ENCODE measurements around the gene MSRB3.

Gene MSRB3

GRCh38 chr12:65505386-65506121 lies 227.1 kb downstream of the MSRB3 start:
- Histone ChIP-seq H3K4me3 (no peak overlapping the region), H3K27ac (no peak overlapping the region)
- no peak for DNase-seq (ENCODE audit: low spot score)
- TF ChIP-seq, protein P1, sequence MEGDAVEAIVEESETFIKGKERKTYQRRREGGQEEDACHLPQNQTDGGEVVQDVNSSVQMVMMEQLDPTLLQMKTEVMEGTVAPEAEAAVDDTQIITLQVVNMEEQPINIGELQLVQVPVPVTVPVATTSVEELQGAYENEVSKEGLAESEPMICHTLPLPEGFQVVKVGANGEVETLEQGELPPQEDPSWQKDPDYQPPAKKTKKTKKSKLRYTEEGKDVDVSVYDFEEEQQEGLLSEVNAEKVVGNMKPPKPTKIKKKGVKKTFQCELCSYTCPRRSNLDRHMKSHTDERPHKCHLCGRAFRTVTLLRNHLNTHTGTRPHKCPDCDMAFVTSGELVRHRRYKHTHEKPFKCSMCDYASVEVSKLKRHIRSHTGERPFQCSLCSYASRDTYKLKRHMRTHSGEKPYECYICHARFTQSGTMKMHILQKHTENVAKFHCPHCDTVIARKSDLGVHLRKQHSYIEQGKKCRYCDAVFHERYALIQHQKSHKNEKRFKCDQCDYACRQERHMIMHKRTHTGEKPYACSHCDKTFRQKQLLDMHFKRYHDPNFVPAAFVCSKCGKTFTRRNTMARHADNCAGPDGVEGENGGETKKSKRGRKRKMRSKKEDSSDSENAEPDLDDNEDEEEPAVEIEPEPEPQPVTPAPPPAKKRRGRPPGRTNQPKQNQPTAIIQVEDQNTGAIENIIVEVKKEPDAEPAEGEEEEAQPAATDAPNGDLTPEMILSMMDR (IDR thresholded peaks at IDR 0.05) = no peak

DNA sequence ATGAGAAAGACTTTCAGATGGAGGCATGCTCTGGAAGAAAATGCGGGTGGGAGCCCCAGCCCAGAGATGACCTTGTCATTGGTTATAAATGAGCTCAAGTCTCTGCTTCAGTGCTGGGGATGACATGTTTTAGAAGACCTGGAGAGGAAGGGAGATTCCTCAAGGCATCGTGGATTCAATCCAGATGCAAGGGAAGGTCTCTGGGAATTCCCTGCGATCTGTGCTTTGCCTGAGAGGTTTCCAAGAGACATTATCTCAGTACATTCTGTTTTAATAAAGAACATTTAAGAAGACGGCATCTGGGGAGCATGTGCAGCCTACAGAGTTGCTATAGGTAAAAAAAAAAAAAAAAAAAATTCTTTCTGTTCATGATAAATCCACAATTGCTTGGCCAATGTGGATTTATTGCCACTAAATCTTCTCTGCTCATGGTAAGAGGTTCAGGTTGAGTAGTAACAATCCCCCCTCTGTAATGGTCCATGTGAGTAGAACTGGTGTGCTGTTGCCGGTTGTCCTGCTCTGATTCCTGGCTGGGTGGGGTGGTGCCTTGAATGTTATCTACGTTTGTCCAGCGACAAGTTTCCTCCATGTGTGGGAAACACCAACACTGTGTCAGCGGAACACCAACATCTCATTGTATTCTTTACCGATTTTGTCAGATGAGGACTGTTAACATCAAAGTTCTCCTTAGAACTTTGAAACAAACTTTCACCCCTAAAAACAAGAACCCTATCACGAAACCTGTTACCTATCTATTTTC lies 230.0 kb downstream of the MSRB3 start:
- no peak for DNase-seq (ENCODE audit: low spot score)
- Histone ChIP-seq H3K4me3 (no peak overlapping the region), H3K27ac (no peak overlapping the region)
- TF ChIP-seq, protein P1 (IDR thresholded peaks at IDR 0.05) = no peak

DNA sequence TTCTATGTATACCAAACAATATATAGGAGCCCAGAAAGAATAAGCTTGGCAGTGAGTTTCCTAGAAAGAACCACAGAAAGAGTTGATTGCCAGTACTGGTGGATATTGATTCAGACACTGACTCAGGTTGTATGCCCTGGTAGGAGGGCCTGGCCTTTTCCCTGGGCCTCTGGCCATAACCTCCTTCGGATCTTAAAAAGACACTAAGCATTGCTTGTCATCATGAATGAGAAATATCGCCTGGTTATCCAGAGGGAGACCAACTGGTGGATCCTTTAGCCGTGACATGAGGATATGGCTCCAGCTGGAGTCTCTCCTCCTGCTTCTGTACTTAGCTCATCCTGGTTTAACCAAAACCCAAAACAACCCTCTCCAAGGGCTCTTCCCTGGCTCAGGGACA lies 231.5 kb downstream of the MSRB3 start:
- TF ChIP-seq, protein P1 (IDR thresholded peaks at IDR 0.05) = no peak
- DNase-seq (ENCODE audit: low spot score) = no peak
- no peak overlapping the region for H3K27ac ChIP-seq
- no peak overlapping the region for H3K4me3 ChIP-seq

DNA sequence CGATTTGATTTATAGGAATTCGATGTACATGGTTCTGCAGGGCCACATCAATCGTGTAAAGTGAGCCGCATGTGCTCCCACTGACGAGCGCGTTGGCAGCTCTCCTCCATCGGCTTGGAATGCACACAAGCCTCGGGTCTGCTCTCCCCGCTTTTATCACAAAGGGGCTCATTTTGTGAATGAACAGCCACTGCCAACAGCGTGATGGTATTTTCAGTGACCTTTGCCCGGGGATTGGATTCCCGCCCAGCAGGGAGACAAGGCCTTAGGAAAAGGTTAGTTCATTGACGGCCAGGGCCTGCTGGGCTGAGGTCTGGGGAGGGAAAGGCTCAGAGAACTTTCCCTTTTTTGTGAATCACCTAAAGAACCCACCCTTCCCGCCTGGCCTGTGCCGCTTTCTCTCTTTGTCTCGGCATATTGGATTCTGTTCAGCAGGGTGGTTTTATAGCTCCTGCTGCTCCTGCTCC lies 232.1 kb downstream of the MSRB3 start:
- TF ChIP-seq, protein P1 (IDR thresholded peaks at IDR 0.05) = no peak
- DNase-seq (ENCODE audit: low spot score) = no peak
- H3K27ac ChIP-seq = no peak overlapping the region
- no peak overlapping the region for H3K4me3 ChIP-seq

- Histone ChIP-seq H3K4me3 (no peak overlapping the region), H3K27ac (no peak overlapping the region)
- no peak for DNase-seq (ENCODE audit: low spot score)
- TF ChIP-seq, protein P1 (IDR thresholded peaks at IDR 0.05) = no peak
Measured at GRCh38 chr12:65511134-65511834, 232.8 kb downstream of the MSRB3 start.

GRCh38 chr12:65511912-65512311 lies 233.4 kb downstream of the MSRB3 start:
- no peak for DNase-seq (ENCODE audit: low spot score)
- H3K4me3 ChIP-seq = no peak overlapping the region
- TF ChIP-seq, protein P1 (IDR thresholded peaks at IDR 0.05) = no peak
- H3K27ac ChIP-seq = no peak overlapping the region

Data from coronary artery (tissue), 2 donors.